NT2/D1 (cell line): ENCODE data around the gene EXD3.

ENCODE experiments used
- SUZ12 ChIP-seq: IDR thresholded peaks from 2 replicates; pipeline ENCODE4 v1.6.1; 2011; ENCODE audit not compliant: insufficient read length, insufficient read depth; ENCODE audit errors: extremely low read depth
- YY1 ChIP-seq: IDR thresholded peaks from 2 replicates; pipeline ENCODE4 v1.6.1; 2011; ENCODE audit not compliant: insufficient read length, insufficient read depth
- ZNF274 ChIP-seq: IDR thresholded peaks from 2 replicates; pipeline ENCODE4 v1.6.1; 2011; ENCODE audit warnings: mild to moderate bottlenecking, low read depth, low read length

DNA sequence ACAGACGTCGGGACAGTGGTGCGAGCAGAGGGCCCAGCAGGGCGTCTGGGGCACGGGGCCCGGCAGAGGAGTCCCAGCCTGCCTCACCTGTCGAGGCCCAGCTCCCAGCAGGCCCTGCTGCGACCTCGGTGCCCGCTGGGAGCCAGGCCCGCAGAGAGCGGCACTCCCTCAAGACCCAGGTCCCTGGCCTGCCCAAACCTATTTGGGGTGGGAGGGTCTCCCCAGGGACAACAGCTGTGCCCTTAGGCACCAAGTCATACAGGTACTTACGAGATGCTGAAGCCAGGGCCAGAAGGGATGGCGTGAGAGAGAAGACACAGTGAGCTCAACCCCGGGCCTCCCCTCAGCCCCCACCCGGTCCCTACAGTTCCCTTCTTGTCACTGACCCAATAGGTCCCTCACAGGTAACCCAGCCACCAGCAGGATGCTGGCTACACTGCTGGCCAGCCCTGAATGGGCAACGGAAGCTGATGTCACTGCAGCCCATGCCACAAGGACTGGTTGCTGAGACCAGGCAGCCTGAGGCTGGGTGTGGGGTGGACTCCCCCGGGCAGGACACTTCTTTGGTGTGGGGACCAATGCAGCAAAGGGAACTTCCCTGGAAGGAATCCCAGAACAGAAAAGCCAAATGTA, 32.5 kb upstream of the EXD3 start:
- no peak for TF ChIP-seq ZNF274
- no peak for TF ChIP-seq YY1
- no peak for TF ChIP-seq SUZ12
